GM21526 (cell line): ENCODE data around the gene CDC26.

Experiments used
- ATAC-seq: cut with Tn5 transposase; IDR thresholded peaks from one replicate; pipeline ENCODE4 v1.9.1; 2021; ENCODE audit warnings: moderate library complexity; ENCODE audit not compliant: unreplicated experiment, low FRiP score

The CDC26 gene

GRCh38 chr9:113275157-113276131 lies at the start of gene CDC26, which contains the start of gene PRPF4:
Gene CDC26, minus strand, starts transcription at chr9:113275572. Its CDS starts 3,065 bp downstream, at chr9:113272507.
Gene PRPF4, plus strand, starts transcription at chr9:113275658. Its CDS starts 86 bp downstream, at chr9:113275744.
- ATAC-seq, result peak; percentile 94

DNA sequence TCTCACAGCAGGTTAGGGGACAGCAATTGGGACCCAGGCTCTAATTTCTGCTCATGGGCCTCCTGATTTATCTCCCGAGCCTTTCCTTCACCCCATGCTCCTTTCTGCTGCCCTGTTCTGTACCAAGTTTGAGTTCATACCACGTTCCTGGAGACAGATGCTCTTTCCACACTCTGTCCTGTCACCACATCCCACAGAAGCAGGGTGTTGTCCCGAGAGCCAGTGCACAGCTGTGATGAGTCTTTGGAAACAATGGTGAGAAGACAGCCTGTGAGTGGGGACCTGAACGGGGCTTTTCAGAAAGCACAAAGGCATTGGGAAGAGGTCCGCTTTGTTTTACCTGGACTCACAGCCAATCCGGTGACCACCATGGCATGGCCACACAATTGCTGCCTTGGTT lies 47.3 kb upstream of the CDC26 start:
- ATAC-seq, result no peak

GRCh38 chr9:113320051-113320450 lies 44.7 kb upstream of the CDC26 start:
- ATAC-seq, result no peak

- no peak for ATAC-seq
Measured at GRCh38 chr9:113319054-113319453, 43.7 kb upstream of the CDC26 start.

GRCh38 chr9:113317777-113318176 lies 42.4 kb upstream of the CDC26 start:
- no peak for ATAC-seq

- ATAC-seq, result no peak
Measured at GRCh38 chr9:113316030-113316429, 40.7 kb upstream of the CDC26 start.

DNA sequence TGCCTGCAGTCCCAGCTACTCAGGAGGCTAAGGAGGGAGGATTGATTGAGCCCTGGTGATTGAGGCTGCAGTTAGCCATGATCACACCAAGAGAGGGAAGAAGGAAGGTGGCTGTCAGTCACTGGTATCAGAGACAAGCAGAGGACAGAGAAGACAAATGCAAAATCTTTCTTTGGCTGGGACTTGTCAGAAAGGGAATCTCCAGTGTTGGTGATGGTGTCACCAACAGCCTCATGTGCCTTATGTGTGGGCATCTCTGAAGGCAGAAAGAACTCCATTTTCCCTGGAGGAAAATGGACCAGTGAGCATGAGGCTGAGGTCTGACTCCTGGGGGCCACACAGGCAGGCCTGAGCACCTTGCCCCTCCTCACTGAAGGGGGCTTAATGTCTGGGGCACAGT lies 39.9 kb upstream of the CDC26 start:
- ATAC-seq, result no peak

DNA sequence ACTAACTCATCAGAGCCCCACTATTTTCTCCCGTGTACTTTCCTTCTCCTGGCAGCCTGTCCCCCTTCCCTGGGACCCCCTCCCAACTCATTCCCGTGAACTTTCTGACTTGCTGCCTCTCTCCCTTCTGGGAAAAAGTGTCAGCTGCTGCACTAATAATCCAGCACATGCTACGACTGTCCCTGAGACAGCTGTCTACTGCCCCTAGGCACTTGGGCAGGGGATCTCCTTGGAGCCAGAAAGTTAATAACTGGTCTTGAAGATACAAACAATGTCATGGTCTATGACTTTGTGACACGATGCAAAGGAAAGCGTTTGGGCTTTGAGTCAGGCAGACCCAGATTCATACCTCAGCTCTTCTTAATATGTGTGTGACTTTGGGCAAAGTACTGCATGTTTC lies 37.9 kb upstream of the CDC26 start:
- ATAC-seq, result no peak

- no peak for ATAC-seq
Measured at GRCh38 chr9:113311961-113312360, 36.6 kb upstream of the CDC26 start.

GRCh38 chr9:113310538-113310937 lies 35.2 kb upstream of the CDC26 start:
- no peak for ATAC-seq

GRCh38 chr9:113309204-113309813 lies 33.9 kb upstream of the CDC26 start:
- ATAC-seq, result no peak

DNA sequence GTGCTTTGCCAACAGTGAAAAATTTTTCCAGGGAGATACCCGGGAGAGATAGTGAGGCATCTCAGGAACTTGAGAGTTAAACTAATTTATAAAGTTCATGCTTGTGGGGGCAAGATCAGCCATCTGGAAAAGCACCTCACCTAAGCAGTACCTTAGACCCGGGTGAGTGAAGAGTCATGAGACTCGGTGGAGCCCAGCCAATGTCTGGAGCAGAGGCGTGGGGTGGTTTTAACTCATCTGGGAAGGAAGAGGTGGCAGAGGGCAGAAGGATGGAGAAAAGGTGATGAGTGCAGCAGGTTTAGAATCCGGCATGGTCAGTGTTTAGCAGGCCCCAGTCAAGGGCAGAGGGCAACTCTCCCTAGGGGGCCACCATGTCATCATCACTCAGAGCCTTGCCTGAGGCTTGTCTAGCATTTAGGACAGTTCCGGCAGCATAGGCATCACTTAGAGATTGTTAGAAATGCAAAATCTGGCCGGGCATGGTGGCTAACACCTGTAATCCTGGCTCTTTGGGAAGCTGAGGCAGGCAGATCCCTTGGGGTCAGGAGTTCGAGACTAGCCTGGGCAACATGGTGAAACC lies 32.1 kb upstream of the CDC26 start:
- no peak for ATAC-seq

GRCh38 chr9:113306566-113306965 lies 31.2 kb upstream of the CDC26 start:
- no peak for ATAC-seq

GRCh38 chr9:113302792-113303418 lies 27.5 kb upstream of the CDC26 start, which contains the start of gene RNF183:
Gene RNF183, minus strand, starts transcription at chr9:113303376. Its CDS starts 5,192 bp downstream, at chr9:113298184.
- ATAC-seq, result no peak

DNA sequence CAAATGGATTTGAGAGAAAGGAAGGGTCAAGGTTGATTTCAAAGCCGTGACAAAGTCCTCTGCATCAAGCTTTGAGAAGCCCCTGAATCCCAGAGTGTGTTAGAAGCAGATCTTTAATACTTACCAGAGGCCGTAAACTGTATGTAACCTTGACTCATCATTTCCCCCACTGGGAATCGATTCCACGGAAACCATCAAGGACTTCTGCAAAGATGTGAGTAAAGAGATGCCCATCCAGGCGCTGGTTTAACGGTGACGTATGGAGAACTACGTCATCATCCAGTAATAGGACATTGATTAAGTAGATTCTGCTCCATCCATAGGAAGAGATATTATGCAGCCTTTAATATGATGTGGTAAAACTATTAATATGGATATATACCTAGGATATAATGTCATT lies 26.2 kb upstream of the CDC26 start:
- no peak for ATAC-seq

- no peak for ATAC-seq
Measured at GRCh38 chr9:113299800-113300292, 24.5 kb upstream of the CDC26 start.

- ATAC-seq, result no peak
Measured at GRCh38 chr9:113298924-113299770, 23.8 kb upstream of the CDC26 start.

DNA sequence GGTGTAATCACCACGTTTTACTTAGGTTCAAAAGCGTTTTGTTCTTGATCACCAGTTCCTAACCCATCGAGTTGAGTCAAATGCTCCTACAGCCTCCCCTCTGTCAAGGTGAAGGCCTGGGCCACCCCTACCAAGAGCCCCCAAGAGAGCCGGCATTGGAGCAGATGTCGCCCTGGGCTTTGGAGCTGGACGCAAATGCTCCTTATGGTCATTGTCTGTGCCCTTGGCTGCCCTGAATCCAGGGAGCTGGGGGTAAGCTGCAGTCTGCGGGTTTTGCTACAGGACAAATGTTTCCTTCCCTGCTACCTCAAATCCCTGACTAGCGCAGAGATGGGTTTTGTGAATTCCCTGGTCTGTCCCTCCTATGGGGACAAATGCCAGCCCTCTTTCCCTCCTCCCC lies 22.9 kb upstream of the CDC26 start:
- ATAC-seq, result no peak

- ATAC-seq, result no peak
Measured at GRCh38 chr9:113296796-113297558, 21.6 kb upstream of the CDC26 start.
